ENCODE data around the gene JPH3.

GRCh38 chr16:87656328-87656727 lies 54.0 kb downstream of the JPH3 start:
- no peak for TF ChIP-seq SUZ12 (IDR thresholded peaks at IDR 0.05; ENCODE audit: extremely low read depth, insufficient read depth, insufficient read length)
- TF ChIP-seq ZNF274 (IDR thresholded peaks at IDR 0.05; ENCODE audit: low read depth, low read length), result no peak
